HepG2 (cell line): ENCODE data around the gene PDHX.

Experiments
- CHD4 ChIP-seq: fragments of 200-600 bp; sonication (generic); IDR thresholded peaks from 2 replicates; pipeline ENCODE4 v1.7.0; 2017; ENCODE audit warnings: mild to moderate bottlenecking, low read length, borderline replicate concordance
- CTCF ChIP-seq: sonication (generic); formaldehyde crosslinking; IDR thresholded peaks from 2 replicates; pipeline ENCODE4 v1.5.0; 2020; ENCODE audit warnings: mild to moderate bottlenecking, missing genetic modification reagents, moderate library complexity
- ELF4 ChIP-seq: sonication (generic); formaldehyde crosslinking; IDR thresholded peaks from 2 replicates; pipeline ENCODE4 v1.5.0; 2020; ENCODE audit warnings: missing genetic modification reagents, mild to moderate bottlenecking, moderate library complexity, borderline replicate concordance
- KDM4B ChIP-seq: sonication (generic); formaldehyde crosslinking; IDR thresholded peaks from 2 replicates; pipeline ENCODE4 v1.4.0; 2020; ENCODE audit warnings: missing genetic modification reagents
- MAFK ChIP-seq, 2 experiments: IDR thresholded peaks in 1 of 2; conservative IDR thresholded peaks in 1 of 2; 2 replicates each; pipeline ENCODE4 v1.6.1; 2011; ENCODE audit warnings: improper control_type of control experiment in 2 of 2, low read length in 2 of 2
- POLR2A ChIP-seq, 2 experiments: IDR thresholded peaks; 2 replicates each; pipeline ENCODE4 v1.6.1; 2011; ENCODE audit warnings: low read depth in 2 of 2, low read length in 2 of 2, mild to moderate bottlenecking in 1 of 2, moderate library complexity in 1 of 2; ENCODE audit not compliant: insufficient read depth in 1 of 2
- SRF ChIP-seq: IDR thresholded peaks from 2 replicates; pipeline ENCODE4 v1.6.1; 2011; ENCODE audit warnings: mild to moderate bottlenecking, low read depth, low read length, moderate library complexity
- TCF12 ChIP-seq, 2 experiments: fragments of 450-650 bp in 1 of 2; sonication (generic) in 1 of 2; formaldehyde crosslinking in 1 of 2; IDR thresholded peaks; 2 replicates each; pipeline versions ENCODE4 v1.6.1 to v1.8.0; 2017 to 2022; ENCODE audit warnings: antibody characterized with exemption in 1 of 2, mild to moderate bottlenecking in 1 of 2, missing genetic modification reagents in 1 of 2, moderate library complexity in 1 of 2
- U2AF1 ChIP-seq: fragments of 200-400 bp; formaldehyde crosslinking; optimal IDR thresholded peaks from 2 replicates; pipeline ENCODE3; 2017; ENCODE audit warnings: mild to moderate bottlenecking, low read depth, low read length
- ZNF274 ChIP-seq: sonication (generic); formaldehyde crosslinking; IDR thresholded peaks from 2 replicates; pipeline ENCODE4 v1.5.1; 2020; ENCODE audit warnings: mild to moderate bottlenecking, missing genetic modification reagents
- TF ChIP-seq, protein P1 (sequence below): IDR thresholded peaks from 2 replicates; pipeline ENCODE4 v1.6.1; 2016; ENCODE audit warnings: low read depth, control low read depth
- TF ChIP-seq, protein P2 (sequence below): IDR thresholded peaks from 2 replicates; pipeline ENCODE4 v1.6.1; 2016; ENCODE audit warnings: low read depth, missing genetic modification reagents, missing compliant biosample characterization

GRCh38 chr11:34957606-34958005, 41.2 kb downstream of the PDHX start:
- no peak for TF ChIP-seq CTCF (CRISPR knock-in tag)
- TF ChIP-seq U2AF1 = no peak
- TF ChIP-seq CHD4 = no peak
- TF ChIP-seq POLR2A (IDR thresholded peaks at IDR 0.05; ENCODE audit: insufficient read depth in 1 of 2, low read depth in 2 of 2, low read length in 2 of 2) = no peak
- TF ChIP-seq, protein P1, sequence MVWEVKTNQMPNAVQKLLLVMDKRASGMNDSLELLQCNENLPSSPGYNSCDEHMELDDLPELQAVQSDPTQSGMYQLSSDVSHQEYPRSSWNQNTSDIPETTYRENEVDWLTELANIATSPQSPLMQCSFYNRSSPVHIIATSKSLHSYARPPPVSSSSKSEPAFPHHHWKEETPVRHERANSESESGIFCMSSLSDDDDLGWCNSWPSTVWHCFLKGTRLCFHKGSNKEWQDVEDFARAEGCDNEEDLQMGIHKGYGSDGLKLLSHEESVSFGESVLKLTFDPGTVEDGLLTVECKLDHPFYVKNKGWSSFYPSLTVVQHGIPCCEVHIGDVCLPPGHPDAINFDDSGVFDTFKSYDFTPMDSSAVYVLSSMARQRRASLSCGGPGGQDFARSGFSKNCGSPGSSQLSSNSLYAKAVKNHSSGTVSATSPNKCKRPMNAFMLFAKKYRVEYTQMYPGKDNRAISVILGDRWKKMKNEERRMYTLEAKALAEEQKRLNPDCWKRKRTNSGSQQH (CRISPR knock-in tag) = no peak
- no peak for TF ChIP-seq KDM4B (CRISPR knock-in tag)
- no peak for TF ChIP-seq TCF12 (IDR thresholded peaks at IDR 0.05)
- no peak for TF ChIP-seq TCF12 (CRISPR knock-in tag; IDR thresholded peaks at IDR 0.05)
- no peak for TF ChIP-seq ZNF274 (CRISPR knock-in tag)
- TF ChIP-seq SRF = no peak
- TF ChIP-seq, protein P2, sequence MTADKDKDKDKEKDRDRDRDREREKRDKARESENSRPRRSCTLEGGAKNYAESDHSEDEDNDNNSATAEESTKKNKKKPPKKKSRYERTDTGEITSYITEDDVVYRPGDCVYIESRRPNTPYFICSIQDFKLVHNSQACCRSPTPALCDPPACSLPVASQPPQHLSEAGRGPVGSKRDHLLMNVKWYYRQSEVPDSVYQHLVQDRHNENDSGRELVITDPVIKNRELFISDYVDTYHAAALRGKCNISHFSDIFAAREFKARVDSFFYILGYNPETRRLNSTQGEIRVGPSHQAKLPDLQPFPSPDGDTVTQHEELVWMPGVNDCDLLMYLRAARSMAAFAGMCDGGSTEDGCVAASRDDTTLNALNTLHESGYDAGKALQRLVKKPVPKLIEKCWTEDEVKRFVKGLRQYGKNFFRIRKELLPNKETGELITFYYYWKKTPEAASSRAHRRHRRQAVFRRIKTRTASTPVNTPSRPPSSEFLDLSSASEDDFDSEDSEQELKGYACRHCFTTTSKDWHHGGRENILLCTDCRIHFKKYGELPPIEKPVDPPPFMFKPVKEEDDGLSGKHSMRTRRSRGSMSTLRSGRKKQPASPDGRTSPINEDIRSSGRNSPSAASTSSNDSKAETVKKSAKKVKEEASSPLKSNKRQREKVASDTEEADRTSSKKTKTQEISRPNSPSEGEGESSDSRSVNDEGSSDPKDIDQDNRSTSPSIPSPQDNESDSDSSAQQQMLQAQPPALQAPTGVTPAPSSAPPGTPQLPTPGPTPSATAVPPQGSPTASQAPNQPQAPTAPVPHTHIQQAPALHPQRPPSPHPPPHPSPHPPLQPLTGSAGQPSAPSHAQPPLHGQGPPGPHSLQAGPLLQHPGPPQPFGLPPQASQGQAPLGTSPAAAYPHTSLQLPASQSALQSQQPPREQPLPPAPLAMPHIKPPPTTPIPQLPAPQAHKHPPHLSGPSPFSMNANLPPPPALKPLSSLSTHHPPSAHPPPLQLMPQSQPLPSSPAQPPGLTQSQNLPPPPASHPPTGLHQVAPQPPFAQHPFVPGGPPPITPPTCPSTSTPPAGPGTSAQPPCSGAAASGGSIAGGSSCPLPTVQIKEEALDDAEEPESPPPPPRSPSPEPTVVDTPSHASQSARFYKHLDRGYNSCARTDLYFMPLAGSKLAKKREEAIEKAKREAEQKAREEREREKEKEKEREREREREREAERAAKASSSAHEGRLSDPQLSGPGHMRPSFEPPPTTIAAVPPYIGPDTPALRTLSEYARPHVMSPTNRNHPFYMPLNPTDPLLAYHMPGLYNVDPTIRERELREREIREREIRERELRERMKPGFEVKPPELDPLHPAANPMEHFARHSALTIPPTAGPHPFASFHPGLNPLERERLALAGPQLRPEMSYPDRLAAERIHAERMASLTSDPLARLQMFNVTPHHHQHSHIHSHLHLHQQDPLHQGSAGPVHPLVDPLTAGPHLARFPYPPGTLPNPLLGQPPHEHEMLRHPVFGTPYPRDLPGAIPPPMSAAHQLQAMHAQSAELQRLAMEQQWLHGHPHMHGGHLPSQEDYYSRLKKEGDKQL (CRISPR knock-in tag) = no peak
- no peak for TF ChIP-seq ELF4 (CRISPR knock-in tag)
- no peak for TF ChIP-seq MAFK (conservative IDR thresholded peaks at IDR 0.05 in 1 of 2, IDR thresholded peaks at IDR 0.05 in 1 of 2; ENCODE audit: low read length in 2 of 2)
